NCI-H1092 treated with DMSO at 0.1 percent for 48 hours (cell line): ENCODE measurements around the gene DIS3L2.
"Not testable (repeated sequence)": the region's sequence is repeated elsewhere in the genome, so short reads cannot be mapped to it uniquely, and the experiment has no call there.

Experiments used
- DNase-seq: peaks from one replicate; lab custom pipeline; 2025; lab: John Stamatoyannopoulos, UW

The DIS3L2 gene

DNA sequence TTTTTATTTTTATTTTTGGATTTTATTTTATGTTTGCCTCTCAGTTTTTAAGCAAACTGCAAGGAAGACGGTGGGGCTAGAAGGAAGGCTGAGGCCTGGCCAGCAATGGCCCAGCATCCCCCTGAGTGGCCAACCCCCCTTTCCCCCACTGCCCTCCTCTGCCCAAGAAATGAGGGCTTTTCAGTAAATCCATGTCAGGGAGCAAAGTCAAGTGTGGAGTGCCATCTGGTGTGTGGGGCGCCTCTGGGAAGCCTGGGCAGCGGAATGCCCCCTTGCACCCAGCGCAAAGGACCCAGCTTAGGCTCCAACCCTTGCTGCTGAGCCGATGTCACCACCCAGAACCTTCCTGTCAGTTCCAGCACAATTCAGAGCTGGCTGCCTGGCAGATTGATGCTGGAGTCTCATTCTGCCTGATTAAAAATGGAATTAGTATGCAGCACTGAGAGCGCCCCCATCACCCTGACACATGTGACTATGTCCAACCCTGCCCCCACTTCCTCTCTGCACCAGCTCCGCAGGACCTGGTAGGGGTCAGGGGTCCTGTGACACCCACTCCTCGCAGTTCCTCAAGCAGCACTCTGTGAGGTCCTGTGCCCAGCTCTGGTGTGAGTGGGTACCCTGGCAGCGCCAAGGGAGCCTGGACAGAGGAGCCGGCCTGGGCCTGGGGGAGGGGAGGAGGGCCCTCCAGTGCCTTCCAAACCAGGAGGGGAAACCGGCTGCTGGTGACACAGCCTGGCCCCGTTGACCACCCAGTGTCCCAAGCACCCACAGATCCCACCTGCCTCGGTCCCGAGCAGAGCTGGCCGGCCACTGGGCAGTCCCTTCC is 407.8 kb downstream of the DIS3L2 start:
- DNase-seq, result no peak

DNA sequence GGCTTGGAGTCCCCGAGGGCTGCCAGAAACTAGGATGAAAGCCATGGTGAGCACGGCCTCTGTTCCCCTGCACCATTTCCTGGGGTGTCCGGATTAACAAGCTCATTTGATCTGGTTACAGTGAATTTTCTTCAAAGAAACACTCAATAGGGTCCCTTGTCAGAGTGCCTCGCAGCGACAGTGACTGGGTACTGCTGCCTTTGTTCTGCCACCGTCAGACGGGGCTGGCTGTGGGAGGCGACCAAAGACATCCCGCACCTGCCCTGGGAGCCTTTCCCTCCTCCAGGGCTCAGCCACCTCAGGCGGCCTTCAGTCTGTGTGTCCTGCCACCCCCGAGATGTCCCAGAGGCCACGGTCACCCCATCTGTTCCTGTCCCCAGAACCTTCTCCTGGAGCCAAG is 408.5 kb downstream of the DIS3L2 start:
- not testable (repeated sequence) for DNase-seq

DNA sequence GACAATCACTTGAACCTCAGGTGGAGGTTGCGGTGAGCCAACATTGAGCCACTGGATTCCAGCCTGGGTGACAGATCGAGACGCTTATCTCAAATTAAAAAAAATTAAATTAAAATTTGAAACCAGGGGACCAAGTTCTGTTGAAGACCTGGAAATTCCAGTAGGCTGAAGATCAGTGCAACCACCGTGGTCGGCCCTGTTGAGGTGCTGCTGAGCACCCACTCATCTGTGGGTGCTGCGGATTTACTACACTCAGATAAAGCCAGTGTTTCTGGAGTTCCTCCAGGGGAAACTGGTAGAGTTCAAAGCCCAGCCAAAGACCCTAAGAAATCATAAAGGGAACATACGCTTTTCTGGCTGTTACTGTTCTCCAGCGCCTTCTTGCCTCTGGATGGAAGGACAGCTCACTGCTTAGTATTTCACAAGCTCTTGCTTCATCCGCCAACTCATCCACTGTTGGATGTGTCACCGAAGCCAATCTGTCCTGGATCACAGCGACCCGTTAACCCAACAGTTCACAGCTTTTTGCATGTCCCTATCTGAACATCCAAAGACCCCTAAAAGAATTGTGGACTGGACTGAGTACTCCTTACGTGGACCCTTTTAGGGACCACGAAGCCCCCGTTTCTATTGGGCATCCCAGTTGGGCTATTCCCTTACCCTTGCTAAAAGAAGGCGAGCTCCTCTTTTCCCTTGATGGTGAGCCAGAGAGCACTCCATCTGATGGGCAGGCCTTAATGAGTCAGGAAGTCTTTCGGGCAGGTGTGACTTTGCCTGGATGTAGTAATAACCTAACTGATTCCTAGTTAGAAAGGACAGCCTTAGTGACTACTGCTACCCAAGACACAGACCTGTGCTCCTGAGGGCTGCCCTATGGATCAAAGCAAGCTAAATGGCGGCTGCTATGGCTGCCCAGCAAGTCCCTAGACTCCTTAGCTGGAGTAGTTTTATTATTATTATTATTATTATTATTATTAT is 411.0 kb downstream of the DIS3L2 start:
- no peak for DNase-seq

DNA sequence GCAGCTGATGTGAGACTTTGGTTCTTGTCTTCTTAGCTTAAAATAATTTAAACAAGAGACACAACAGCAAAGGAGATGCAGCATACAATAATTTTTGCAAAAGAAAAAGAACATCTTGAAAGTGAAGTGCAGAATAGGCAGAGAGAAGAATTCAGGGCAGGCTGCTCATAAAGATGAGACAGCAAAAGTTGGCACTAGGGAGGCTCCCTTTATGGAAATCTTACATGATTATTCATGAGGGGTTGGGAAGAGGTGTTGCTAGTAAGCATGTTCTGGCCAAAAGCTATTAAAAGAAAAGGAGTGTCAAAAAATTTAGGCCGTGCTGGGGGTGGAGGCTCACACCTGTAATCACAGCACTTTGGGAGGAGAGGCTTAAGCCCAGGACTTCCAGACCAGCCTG is 412.8 kb downstream of the DIS3L2 start:
- no peak for DNase-seq

DNA sequence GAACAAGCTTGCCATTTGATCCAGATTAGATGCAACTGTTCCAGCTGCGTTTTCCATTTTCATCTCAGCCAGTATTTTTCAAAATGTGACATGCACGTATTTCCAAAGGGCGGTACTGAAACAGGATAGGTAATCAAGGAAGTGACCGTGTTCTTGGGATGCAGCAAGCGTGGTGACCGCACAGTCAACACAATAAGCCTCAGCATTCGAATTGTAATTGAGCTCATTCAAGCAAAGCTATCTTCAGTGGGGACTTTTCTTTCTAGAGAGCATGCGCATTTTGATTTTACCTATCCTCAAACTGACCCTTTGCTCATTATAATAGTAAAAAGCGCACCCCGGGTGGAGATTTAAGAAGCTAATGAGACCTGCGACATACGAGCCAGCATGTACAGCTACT is 413.7 kb downstream of the DIS3L2 start:
- no peak for DNase-seq

DNA sequence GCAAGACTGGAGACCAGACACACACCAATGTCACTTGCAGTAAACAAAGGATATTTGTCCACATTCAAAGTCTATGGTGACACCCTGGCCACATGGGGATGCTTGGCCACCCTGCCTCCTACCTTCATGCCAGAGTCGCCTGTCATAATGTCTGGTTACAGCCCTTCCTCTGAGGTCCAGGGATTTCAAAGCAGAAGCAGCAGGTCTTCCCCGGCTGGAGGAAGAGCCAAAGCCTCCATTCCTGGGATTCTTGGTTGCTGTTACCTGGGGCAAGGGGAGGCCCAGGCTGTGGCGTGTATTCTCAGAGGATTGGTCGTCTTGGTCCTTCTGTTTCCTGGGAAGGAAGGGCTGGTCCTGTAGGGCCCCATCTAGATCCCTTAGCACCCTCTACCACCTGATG is 414.7 kb downstream of the DIS3L2 start:
- no peak for DNase-seq

DNA sequence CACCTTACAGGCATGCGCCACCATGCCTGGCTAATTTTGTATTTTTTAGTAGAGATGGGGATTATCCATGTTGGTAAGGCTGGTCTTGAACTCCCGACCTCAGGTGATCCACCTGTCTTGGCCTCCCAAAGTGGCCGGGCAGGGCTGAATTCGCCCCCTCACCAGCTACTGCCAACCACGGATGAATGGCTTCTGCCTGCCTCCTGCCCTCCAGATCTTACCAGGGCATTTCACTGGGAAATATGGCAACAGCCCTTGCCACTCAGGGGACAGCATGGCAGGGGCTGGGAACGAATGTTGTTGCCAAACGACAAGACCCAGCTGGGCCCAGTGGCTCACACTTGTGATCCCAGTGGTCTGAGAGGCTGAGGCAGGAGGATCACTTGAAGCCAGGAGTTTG is 415.2 kb downstream of the DIS3L2 start:
- no peak for DNase-seq

DNA sequence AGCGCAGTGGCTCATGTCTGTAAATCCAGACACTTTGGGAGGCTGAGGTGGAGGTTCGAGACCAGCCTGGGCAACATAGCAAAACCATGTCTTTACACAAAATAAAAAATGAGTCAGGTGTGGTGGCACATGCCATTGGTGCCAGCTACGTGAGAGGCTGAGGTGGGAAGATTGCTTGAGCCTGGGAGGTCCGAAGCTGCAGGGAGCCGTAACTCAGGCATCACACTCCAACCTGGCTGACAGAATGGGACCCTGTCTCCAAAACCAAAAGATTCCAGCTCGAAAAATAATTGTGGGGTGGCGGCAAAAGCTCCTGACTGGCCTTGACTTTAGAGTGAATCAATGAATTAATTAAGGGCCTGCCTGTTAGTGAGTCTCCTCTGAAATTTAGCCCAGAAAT is 415.8 kb downstream of the DIS3L2 start:
- DNase-seq, result no peak

DNA sequence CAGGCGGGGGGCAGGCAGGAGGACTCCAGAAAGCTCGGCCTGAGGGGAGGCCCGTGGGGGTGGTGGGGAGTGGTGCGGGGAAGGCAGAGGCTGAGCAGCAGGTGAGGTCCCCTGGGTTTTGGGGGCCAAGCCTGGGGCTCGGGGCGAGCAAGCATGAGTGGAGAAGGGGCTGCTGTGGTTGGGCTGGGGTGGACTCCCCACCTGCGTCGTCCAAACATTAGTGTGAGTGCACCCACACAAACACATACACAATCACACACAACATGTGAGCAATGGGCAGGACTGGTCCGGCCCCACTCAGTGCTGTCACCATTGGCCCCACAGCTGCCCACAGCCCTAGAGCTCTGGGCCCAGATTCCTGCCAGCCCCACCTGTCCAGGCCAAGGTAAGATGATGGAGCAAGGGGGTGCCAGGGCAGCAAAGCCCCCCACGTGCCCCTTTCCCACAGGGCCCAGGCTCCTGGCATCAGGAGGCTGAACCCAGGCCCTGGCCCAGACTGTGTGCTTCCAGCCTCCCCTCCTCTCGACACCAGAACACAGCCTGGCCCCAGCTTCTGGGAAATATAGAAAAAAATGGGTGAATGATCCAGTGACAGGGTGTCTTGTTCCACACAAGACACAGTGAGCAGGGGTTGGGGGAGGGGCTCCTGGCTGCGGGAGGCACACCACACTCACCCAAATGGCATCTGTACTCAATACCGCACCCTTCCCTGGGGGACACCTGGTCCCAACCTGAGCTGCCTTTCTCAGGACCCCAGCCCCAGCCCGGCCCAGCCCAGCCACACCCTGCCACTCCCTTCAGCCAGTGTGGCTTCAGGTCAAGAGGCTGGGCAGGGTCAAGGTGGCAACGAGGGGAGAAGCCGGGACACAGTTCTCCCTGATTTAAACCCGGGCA is 416.6 kb downstream of the DIS3L2 start:
- no peak for DNase-seq

DNA sequence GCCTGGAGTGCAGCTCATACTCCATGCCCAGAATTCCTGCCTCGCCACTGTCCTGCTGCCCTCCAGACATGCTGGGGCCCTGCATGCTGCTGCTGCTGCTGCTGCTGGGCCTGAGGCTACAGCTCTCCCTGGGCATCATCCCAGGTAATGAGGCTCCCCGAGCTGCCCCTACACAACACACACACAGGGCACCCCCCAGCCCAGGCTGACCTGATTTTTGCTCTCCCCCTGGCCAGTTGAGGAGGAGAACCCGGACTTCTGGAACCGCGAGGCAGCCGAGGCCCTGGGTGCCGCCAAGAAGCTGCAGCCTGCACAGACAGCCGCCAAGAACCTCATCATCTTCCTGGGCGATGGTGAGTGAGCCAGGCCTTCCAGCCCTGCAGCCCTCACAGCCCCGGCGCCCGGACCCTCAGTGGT is 417.2 kb downstream of the DIS3L2 start, which contains the start of gene ALPP:
TSS of gene ALPP (plus strand) at position 17 of the 417 bp plus-strand sequence. CDS start at position 69, 52 bp downstream.
- DNase-seq, result not testable (repeated sequence)

DNA sequence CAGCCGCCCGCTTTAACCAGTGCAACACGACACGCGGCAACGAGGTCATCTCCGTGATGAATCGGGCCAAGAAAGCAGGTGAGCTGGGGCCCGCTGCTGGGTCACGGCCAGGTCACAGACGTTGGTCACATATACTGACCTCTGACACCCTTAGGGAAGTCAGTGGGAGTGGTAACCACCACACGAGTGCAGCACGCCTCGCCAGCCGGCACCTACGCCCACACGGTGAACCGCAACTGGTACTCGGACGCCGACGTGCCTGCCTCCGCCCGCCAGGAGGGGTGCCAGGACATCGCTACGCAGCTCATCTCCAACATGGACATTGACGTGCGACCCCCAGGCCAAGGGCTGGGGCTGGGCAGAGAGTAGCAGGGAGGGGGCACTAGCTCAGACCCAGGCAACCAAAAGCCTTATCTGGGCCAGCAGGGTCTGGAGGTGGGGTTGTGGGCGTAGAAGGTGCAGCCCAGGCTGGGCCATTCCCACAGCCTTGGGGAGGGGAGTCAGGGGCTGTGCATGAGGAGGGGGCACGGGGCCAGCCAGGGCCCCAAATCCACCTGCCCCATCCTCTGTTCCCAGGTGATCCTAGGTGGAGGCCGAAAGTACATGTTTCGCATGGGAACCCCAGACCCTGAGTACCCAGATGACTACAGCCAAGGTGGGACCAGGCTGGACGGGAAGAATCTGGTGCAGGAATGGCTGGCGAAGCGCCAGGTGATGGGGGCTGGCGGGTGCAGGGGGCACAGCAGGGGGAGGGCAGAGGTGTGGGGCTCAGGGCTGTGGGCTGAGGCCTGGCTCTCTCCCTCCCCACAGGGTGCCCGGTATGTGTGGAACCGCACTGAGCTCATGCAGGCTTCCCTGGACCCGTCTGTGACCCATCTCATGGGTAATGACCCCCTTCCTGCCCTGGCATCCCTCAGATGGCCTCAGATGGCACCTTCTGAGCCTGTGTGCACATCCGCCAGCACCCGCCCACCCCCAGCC is 418.4 kb downstream of the DIS3L2 start:
- not testable (repeated sequence) for DNase-seq

DNA sequence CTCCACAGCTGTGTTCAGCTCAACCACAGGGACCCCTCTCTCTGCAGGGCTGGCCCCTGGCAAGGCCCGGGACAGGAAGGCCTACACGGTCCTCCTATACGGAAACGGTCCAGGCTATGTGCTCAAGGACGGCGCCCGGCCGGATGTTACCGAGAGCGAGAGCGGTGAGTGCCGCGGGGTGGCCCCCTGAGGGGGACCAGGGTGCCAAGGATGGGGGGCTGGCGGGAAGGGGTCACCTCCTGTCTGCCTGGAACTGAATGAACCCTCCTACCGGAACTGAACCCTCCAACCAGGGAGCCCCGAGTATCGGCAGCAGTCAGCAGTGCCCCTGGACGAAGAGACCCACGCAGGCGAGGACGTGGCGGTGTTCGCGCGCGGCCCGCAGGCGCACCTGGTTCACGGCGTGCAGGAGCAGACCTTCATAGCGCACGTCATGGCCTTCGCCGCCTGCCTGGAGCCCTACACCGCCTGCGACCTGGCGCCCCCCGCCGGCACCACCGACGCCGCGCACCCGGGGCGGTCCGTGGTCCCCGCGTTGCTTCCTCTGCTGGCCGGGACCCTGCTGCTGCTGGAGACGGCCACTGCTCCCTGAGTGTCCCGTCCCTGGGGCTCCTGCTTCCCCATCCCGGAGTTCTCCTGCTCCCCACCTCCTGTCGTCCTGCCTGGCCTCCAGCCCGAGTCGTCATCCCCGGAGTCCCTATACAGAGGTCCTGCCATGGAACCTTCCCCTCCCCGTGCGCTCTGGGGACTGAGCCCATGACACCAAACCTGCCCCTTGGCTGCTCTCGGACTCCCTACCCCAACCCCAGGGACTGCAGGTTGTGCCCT is 419.9 kb downstream of the DIS3L2 start:
- DNase-seq, result not testable (repeated sequence)

DNA sequence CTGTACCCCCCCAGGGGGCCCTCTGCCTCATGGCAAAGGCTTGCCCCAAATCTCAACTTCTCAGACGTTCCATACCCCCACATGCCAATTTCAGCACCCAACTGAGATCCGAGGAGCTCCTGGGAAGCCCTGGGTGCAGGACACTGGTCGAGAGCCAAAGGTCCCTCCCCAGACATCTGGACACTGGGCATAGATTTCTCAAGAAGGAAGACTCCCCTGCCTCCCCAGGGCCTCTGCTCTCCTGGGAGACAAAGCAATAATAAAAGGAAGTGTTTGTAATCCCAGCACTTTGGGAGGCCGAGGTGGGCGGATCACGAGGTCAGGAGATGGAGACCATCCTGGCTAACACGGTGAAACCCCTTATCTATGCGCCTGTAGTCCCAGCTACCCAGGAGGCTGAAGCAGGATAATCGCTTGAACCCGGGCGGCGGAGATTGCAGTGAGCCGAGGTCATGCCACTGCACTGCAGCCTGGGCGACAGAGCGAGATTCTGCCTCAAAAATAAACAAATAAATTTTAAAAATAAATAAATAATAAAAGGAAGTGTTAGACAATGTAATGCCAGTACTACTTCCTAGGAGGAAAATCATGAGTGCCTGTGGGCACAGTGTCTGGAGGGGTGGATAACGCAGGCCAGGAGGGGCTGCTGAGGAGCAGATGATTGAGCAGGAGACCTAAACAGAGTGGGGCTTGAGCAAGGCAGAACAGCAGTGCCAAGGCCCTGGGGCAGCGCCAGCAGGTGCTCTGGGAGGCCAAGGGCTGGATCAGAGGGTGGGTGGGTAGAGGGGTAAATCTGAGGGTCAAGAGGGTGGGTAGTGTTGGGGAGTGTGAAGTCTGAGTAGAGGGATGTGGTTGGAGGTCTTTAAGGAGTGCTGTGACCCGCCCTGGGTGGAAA is 421.1 kb downstream of the DIS3L2 start:
- no peak for DNase-seq

DNA sequence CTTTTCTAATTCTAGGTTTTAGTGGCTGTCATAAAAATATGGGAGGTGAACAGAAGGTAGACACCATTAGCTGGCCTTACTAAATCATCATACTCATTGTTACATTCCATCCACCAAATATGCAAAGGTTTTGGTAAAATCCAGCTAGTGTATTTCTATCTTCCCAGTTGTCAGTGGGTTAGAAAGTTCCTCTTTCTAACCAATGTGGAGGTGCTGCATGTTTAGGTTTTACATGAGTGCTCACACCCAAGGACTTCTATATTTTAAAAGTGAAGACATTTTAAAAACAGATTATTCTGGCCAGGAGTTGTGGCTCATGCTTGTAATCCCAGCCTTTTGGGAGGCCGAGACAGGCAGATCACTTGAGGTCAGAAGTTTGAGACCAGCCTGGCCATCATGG is 423.0 kb downstream of the DIS3L2 start:
- DNase-seq, result no peak

DNA sequence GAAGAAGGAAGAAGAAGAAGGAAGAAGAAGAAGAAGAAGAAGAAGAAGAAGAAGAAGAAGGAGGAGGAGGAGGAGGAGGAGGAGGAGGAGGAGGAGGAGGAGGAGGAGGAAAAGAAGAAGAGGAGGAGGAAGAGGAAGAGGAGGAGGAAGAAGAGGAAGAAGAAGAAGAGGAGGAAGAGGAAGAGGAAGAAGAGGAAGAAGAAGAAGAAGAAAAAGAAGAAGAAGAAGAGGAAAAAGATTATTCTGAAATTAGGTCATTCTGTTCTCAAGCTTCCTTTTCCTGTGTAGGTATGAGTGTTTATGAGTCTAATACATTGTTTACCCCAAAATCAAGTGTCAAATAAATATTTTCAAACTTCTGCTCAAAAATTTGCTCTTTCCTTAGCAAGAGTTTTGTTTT is 423.5 kb downstream of the DIS3L2 start:
- DNase-seq, result not testable (repeated sequence)

DNA sequence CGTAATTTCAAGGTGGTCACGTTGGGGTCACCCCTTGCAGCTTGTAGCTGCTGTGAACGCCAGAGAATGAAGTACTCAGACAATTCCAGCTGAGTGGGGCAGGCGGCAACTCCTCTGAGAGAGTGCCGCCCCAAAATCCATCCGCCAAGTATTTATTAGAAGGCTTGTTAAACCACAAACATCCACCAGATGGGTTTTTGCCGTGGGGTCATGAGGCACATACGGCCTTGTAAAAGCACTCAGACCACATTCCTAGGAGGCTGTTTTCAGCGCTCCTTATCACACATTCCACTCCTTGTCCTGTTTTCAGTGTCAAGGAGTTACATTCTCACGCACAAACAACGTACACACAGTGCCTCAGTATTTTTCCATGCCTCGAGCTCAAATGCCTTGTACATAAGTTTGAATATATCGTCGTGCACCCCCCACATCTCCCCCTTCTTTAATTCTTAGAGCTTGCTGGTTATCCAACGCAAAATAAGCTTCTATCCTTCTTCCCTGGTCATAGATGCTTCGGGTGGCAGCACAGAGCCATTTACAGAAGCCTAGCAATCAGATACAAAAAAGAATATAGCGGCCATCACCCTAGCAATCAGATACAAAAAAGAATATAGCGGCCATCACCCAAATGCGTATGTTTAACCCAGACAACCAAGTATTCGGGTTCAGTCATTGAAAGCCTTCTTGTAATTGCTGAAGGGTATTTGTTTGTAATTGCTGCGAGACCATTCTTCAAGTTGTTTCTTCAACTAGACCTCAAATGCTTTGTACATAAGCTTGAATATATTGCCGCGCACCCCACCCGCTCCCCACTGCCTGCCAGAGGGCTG is 424.4 kb downstream of the DIS3L2 start:
- DNase-seq, result no peak

DNA sequence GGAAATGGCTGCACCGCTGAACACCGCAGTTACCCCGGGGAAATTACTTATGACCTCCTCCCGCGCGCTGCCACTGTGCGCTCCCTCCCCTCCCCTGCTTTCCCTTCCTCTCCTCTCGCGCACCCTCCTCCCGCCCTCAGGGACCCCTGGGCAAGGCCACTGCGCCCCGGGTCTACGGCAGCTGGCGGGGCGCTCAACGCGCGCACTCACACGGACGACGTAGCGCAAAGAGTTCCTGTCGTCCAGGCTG is 424.9 kb downstream of the DIS3L2 start:
- no peak for DNase-seq
